ENCODE measurements around the gene KCTD4.

DNA sequence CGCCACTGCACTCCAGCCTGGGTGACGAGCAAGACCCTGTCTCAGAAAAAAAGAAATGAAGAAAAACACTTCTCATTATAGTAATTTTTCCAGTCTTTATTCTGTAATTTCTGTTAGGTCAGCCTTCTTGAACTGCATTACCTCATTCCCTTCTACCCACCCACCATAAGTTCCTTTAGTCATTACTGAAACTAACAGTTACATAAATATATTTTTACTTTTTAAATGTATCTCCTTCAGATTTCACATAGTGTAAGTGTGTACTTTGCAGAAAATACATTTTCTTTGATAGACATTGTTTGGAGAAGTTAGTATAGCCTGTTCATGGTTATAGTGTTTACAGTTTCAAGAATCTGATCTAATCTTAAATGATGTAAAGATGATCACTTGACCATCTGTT lies 31.7 kb upstream of the KCTD4 start:
- no peak for TF ChIP-seq EZH2phosphoT487 (IDR thresholded peaks at IDR 0.05; ENCODE audit: low read length)
- TF ChIP-seq, protein P1, sequence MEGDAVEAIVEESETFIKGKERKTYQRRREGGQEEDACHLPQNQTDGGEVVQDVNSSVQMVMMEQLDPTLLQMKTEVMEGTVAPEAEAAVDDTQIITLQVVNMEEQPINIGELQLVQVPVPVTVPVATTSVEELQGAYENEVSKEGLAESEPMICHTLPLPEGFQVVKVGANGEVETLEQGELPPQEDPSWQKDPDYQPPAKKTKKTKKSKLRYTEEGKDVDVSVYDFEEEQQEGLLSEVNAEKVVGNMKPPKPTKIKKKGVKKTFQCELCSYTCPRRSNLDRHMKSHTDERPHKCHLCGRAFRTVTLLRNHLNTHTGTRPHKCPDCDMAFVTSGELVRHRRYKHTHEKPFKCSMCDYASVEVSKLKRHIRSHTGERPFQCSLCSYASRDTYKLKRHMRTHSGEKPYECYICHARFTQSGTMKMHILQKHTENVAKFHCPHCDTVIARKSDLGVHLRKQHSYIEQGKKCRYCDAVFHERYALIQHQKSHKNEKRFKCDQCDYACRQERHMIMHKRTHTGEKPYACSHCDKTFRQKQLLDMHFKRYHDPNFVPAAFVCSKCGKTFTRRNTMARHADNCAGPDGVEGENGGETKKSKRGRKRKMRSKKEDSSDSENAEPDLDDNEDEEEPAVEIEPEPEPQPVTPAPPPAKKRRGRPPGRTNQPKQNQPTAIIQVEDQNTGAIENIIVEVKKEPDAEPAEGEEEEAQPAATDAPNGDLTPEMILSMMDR (IDR thresholded peaks at IDR 0.05; ENCODE audit: low read length): no peak
- TF ChIP-seq EZH2 (optimal IDR thresholded peaks at IDR 0.05; ENCODE audit: low read depth, low read length): no peak

Measured in MM.1S (cell line).